HG02678 (cell line): Measurements from ENCODE around the gene IGLL5.
"Not testable (repeated sequence)": the region's sequence is repeated elsewhere in the genome, so short reads cannot be mapped to it uniquely, and the experiment has no call there.

Source experiments
- ATAC-seq: cut with Tn5 transposase; IDR thresholded peaks from one replicate; pipeline ENCODE4 v1.9.1; 2021; ENCODE audit warnings: mild to moderate bottlenecking, moderate library complexity; ENCODE audit not compliant: unreplicated experiment

Gene IGLL5

GRCh38 chr22:22912135-22912987, 24.7 kb downstream of the IGLL5 start:
- no peak for ATAC-seq

- ATAC-seq: no peak
Observed at GRCh38 chr22:22912988-22913253, 25.3 kb downstream of the IGLL5 start.

GRCh38 chr22:22913989-22914388, 26.4 kb downstream of the IGLL5 start:
- ATAC-seq: no peak

GRCh38 chr22:22914726-22915669, 27.4 kb downstream of the IGLL5 start:
- ATAC-seq: no peak

- no peak for ATAC-seq
Observed at GRCh38 chr22:22915670-22916035, 28.0 kb downstream of the IGLL5 start.

GRCh38 chr22:22916215-22916951, 28.8 kb downstream of the IGLL5 start:
- ATAC-seq: no peak

- no peak for ATAC-seq
Observed at GRCh38 chr22:22916952-22917290, 29.3 kb downstream of the IGLL5 start.

GRCh38 chr22:22917377-22917776, 29.8 kb downstream of the IGLL5 start:
- ATAC-seq: no peak

GRCh38 chr22:22918297-22918965, 30.8 kb downstream of the IGLL5 start:
- no peak for ATAC-seq

- ATAC-seq: no peak
Observed at GRCh38 chr22:22919041-22919440, 31.4 kb downstream of the IGLL5 start.

- no peak for ATAC-seq
Observed at GRCh38 chr22:22920104-22920654, 32.6 kb downstream of the IGLL5 start.

- ATAC-seq: no peak
Observed at GRCh38 chr22:22920910-22921550, 33.4 kb downstream of the IGLL5 start.

- ATAC-seq: no peak
Observed at GRCh38 chr22:22921575-22921974, 34.0 kb downstream of the IGLL5 start.

- ATAC-seq: not testable (repeated sequence)
Observed at GRCh38 chr22:22922092-22922953, 34.7 kb downstream of the IGLL5 start.

GRCh38 chr22:22922954-22923319, 35.3 kb downstream of the IGLL5 start:
- ATAC-seq: no peak

GRCh38 chr22:22923379-22923778, 35.8 kb downstream of the IGLL5 start:
- ATAC-seq: no peak

- no peak for ATAC-seq
Observed at GRCh38 chr22:22923930-22924329, 36.3 kb downstream of the IGLL5 start.

GRCh38 chr22:22924369-22925145, 36.9 kb downstream of the IGLL5 start:
- no peak for ATAC-seq
